Measurements from ENCODE around the gene CD2. TPM values are rescaled to one million over a fixed set of nuclear protein-coding genes. Genes with fewer than 3 reads are reported as not detected.

CD2 gene
- total and polyA plus RNA-seq, 3 experiments from 2014 or later: 353 to 440 (median 364) TPM

- Histone ChIP-seq H3K9me3 (ENCODE audit: low read length) (no peaks in the 10 kb centered on the region), H3K27ac (ENCODE audit: low read depth, low read length) (peak overlapping the region; percentile 42), H3K4me3 (ENCODE audit: low read length) (peak overlapping the region; percentile 19), H3K4me1 (ENCODE audit: insufficient read depth, low read length) (peaks cover 98% of the 10 kb centered on the region), H3K27me3 (ENCODE audit: insufficient read depth, low read length, poor library complexity, severe bottlenecking) (no peaks in the 10 kb centered on the region), H3K36me3 (ENCODE audit: insufficient read depth, low read length) (peaks cover 51% of the 10 kb centered on the region)
- POLR2A ChIA-PET: interaction anchor here (0.7 to 12.4 kb wide), 7 partner anchors 13 to 294 kb away, joined by 3 to 233 read pairs (median 25); partner anchors contain the start of genes CD2 and TTF2
- peak overlapping the region; percentile 60 to 97 (median 79) for H3K4me3 Mint-ChIP-seq
- CTCF ChIA-PET: interaction anchor here (1.0 to 14.4 kb wide), 6 partner anchors 13 to 49 kb away, joined by 3 to 169 read pairs (median 7); partner anchors contain the start of gene CD2
- H3K4me1 Mint-ChIP-seq: peaks cover 96 to 100% (median 100%) of the 10 kb centered on the region in 3 donors
- no peaks in the 10 kb centered on the region for H3K9me3 Mint-ChIP-seq
- H3K36me3 Mint-ChIP-seq: peaks cover 37 to 80% (median 55%) of the 10 kb centered on the region in 3 donors
- peak overlapping the region; percentile 98 to 100 (median 98) for H3K27ac Mint-ChIP-seq
- H3K27me3 Mint-ChIP-seq: peaks cover 0 to 1% of the 10 kb centered on the region in 2 donors
- peak in 3 of 5 donors; percentile 55 to 69 (median 59) for DNase-seq
Measured at GRCh38 chr1:116766616-116767469, 12.6 kb downstream of the CD2 start.

DNA sequence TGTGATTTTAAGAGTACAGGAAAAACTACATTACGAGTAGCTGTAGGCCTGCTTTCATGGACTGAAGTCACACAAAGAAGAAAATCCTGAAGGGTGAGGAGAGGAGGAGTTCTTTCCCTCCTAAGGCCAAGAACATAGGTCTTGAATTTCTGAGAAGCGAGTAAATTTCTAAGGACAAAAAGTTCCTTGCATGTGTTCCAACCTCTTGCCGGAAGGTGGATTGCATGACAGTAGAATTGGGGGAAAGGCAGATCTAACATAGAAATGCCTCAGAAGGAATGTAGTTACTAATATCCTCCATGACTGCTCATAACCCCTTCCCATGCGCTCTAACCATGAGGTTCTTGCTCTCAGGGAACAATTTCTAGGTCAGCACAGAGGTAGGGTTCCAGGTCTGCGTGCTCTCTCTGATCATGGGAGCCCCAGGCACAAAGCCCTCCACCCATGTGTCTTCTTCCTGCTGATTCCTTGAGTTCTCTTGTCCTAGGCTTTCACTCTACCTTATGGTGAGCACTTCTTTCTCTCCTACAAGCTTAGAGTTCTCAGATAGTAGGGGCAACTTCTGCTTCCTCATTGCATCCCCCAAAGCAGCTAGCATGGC is 13.7 kb downstream of the CD2 start:
- ChIA-PET POLR2A (interaction anchor here (0.8 to 12.4 kb wide), 6 partner anchors 10 to 293 kb away, joined by 3 to 233 read pairs (median 32); partner anchors contain the start of genes CD2 and TTF2), CTCF (interaction anchor here (1.0 to 14.4 kb wide), 5 partner anchors 14 to 48 kb away, joined by 3 to 169 read pairs (median 8); partner anchors contain the start of gene CD2)
- Mint-ChIP-seq H3K4me3 (peak overlapping the region; percentile 34 to 97 (median 82)), H3K27ac (peak overlapping the region; percentile 98 to 100 (median 98)), H3K36me3 (peaks cover 29 to 73% (median 47%) of the 10 kb centered on the region in 3 donors), H3K9me3 (no peaks in the 10 kb centered on the region), H3K4me1 (peaks cover 96 to 100% (median 100%) of the 10 kb centered on the region in 3 donors), H3K27me3 (peaks cover 0 to 1% of the 10 kb centered on the region in 2 donors)
- peaks cover 41% of the 10 kb centered on the region for H3K36me3 ChIP-seq (ENCODE audit: insufficient read depth, low read length)
- no peaks in the 10 kb centered on the region for H3K9me3 ChIP-seq (ENCODE audit: low read length)
- H3K27me3 ChIP-seq (ENCODE audit: insufficient read depth, low read length, poor library complexity, severe bottlenecking): no peaks in the 10 kb centered on the region
- peaks cover 98% of the 10 kb centered on the region for H3K4me1 ChIP-seq (ENCODE audit: insufficient read depth, low read length)
- DNase-seq: no peak
- no peak overlapping the region for H3K27ac ChIP-seq (ENCODE audit: low read depth, low read length)
- peak overlapping the region; percentile 7 for H3K4me3 ChIP-seq (ENCODE audit: low read length)

GRCh38 chr1:116768416-116769103 is 14.3 kb downstream of the CD2 start:
- H3K4me3 Mint-ChIP-seq: peak overlapping the region; percentile 34 to 97 (median 82)
- POLR2A ChIA-PET: interaction anchor here (0.6 to 12.4 kb wide), 8 partner anchors 11 to 236 kb away, joined by 3 to 233 read pairs (median 20); partner anchors contain the start of gene CD2
- Histone ChIP-seq H3K4me1 (ENCODE audit: insufficient read depth, low read length) (peaks cover 97% of the 10 kb centered on the region), H3K27me3 (ENCODE audit: insufficient read depth, low read length, poor library complexity, severe bottlenecking) (no peaks in the 10 kb centered on the region), H3K27ac (ENCODE audit: low read depth, low read length) (no peak overlapping the region), H3K9me3 (ENCODE audit: low read length) (no peaks in the 10 kb centered on the region), H3K36me3 (ENCODE audit: insufficient read depth, low read length) (peaks cover 37% of the 10 kb centered on the region), H3K4me3 (ENCODE audit: low read length) (peak overlapping the region; percentile 16)
- peak overlapping the region; percentile 98 to 100 (median 98) for H3K27ac Mint-ChIP-seq
- no peak for DNase-seq
- peaks cover 0 to 1% of the 10 kb centered on the region in 2 donors for H3K27me3 Mint-ChIP-seq
- H3K9me3 Mint-ChIP-seq: peaks cover 0 to 4% (median 0%) of the 10 kb centered on the region in 5 donors
- H3K36me3 Mint-ChIP-seq: peaks cover 28 to 66% (median 41%) of the 10 kb centered on the region in 3 donors
- CTCF ChIA-PET: interaction anchor here (1.1 to 14.4 kb wide), 9 partner anchors 9 to 285 kb away, joined by 3 to 169 read pairs (median 7); partner anchors contain the start of gene CD2
- H3K4me1 Mint-ChIP-seq: peaks cover 95 to 100% (median 100%) of the 10 kb centered on the region in 3 donors

DNA sequence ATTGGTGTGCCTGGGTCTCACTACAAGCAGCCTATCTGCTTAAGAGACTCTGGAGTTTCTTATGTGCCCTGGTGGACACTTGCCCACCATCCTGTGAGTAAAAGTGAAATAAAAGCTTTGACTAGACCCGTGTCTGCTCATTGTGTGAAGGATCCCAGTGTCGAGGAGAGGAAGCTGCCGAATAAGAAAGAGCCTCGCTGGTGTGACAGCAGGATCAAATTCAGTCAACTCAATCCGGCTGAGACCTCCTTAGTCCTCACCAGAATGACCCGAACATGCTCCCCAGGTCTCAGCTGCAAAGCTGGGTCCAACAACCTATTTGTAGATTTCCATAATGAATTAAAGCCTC is 14.8 kb downstream of the CD2 start:
- Histone ChIP-seq H3K27ac (ENCODE audit: low read depth, low read length) (no peak overlapping the region), H3K4me1 (ENCODE audit: insufficient read depth, low read length) (peaks cover 92% of the 10 kb centered on the region), H3K27me3 (ENCODE audit: insufficient read depth, low read length, poor library complexity, severe bottlenecking) (no peaks in the 10 kb centered on the region), H3K36me3 (ENCODE audit: insufficient read depth, low read length) (peaks cover 37% of the 10 kb centered on the region), H3K9me3 (ENCODE audit: low read length) (no peaks in the 10 kb centered on the region), H3K4me3 (ENCODE audit: low read length) (peak overlapping the region; percentile 16)
- peaks cover 0 to 4% (median 0%) of the 10 kb centered on the region in 5 donors for H3K9me3 Mint-ChIP-seq
- POLR2A ChIA-PET: interaction anchor here (0.6 to 12.4 kb wide), 12 partner anchors 8 to 284 kb away, joined by 3 to 233 read pairs (median 6); partner anchors contain the start of gene CD2
- peaks cover 90 to 97% (median 96%) of the 10 kb centered on the region in 3 donors for H3K4me1 Mint-ChIP-seq
- peak overlapping the region; percentile 34 to 97 (median 82) for H3K4me3 Mint-ChIP-seq
- H3K27ac Mint-ChIP-seq: peak overlapping the region; percentile 98 to 100 (median 98)
- CTCF ChIA-PET: interaction anchor here (0.8 to 14.4 kb wide), 21 partner anchors 8 to 287 kb away, joined by 3 to 169 read pairs (median 6); partner anchors contain the start of gene CD2
- no peaks in the 10 kb centered on the region for H3K27me3 Mint-ChIP-seq
- peaks cover 29 to 63% (median 39%) of the 10 kb centered on the region in 3 donors for H3K36me3 Mint-ChIP-seq
- no peak for DNase-seq

DNA sequence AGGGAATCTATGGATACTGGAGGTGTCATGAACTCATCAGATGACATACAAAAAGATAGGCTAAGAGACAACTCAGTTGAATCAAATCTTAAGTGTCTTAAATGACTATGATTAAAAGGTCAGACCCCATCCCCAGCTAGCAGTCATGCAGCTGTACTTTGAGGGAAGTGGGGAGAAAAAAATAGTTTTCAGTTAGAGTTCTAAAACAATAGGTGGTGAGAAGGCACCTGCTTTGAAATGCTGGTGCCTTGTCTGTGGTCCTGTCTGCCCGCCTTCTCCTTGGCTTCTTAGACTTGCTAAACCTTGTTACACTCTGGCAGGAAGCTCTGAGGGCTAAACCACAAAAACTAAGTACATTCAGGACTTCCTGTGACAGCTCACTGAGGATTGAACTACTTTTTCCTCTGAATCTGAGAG is 15.3 kb downstream of the CD2 start:
- Histone ChIP-seq H3K27ac (ENCODE audit: low read depth, low read length) (peak overlapping the region; percentile 40), H3K36me3 (ENCODE audit: insufficient read depth, low read length) (peaks cover 37% of the 10 kb centered on the region), H3K9me3 (ENCODE audit: low read length) (no peaks in the 10 kb centered on the region), H3K27me3 (ENCODE audit: insufficient read depth, low read length, poor library complexity, severe bottlenecking) (no peaks in the 10 kb centered on the region), H3K4me3 (ENCODE audit: low read length) (peak overlapping the region; percentile 41), H3K4me1 (ENCODE audit: insufficient read depth, low read length) (peaks cover 87% of the 10 kb centered on the region)
- ChIA-PET CTCF (interaction anchor here (0.6 to 14.4 kb wide), 23 partner anchors 8 to 287 kb away, joined by 3 to 169 read pairs (median 5); partner anchors contain the start of gene CD2), POLR2A (interaction anchor here (0.6 to 12.4 kb wide), 11 partner anchors 8 to 283 kb away, joined by 3 to 233 read pairs (median 7); partner anchors contain the start of gene CD2)
- peak; percentile 56 to 89 (median 88) for DNase-seq
- Mint-ChIP-seq H3K27ac (peak overlapping the region; percentile 98 to 100 (median 98)), H3K27me3 (no peaks in the 10 kb centered on the region), H3K4me1 (peaks cover 88 to 92% (median 91%) of the 10 kb centered on the region in 3 donors), H3K36me3 (peaks cover 33 to 63% (median 38%) of the 10 kb centered on the region in 3 donors), H3K4me3 (peak overlapping the region; percentile 34 to 97 (median 82)), H3K9me3 (peaks cover 0 to 4% (median 0%) of the 10 kb centered on the region in 5 donors)

- H3K36me3 Mint-ChIP-seq: peaks cover 30 to 61% (median 34%) of the 10 kb centered on the region in 3 donors
- H3K4me3 Mint-ChIP-seq: peak overlapping the region; percentile 34 to 97 (median 82)
- peaks cover 84 to 87% (median 87%) of the 10 kb centered on the region in 3 donors for H3K4me1 Mint-ChIP-seq
- Histone ChIP-seq H3K27me3 (ENCODE audit: insufficient read depth, low read length, poor library complexity, severe bottlenecking) (no peaks in the 10 kb centered on the region), H3K4me3 (ENCODE audit: low read length) (peak overlapping the region; percentile 41), H3K36me3 (ENCODE audit: insufficient read depth, low read length) (peaks cover 34% of the 10 kb centered on the region), H3K9me3 (ENCODE audit: low read length) (no peaks in the 10 kb centered on the region), H3K4me1 (ENCODE audit: insufficient read depth, low read length) (peaks cover 83% of the 10 kb centered on the region), H3K27ac (ENCODE audit: low read depth, low read length) (peak overlapping the region; percentile 40)
- ChIA-PET CTCF (interaction anchor here (0.6 to 14.4 kb wide), 23 partner anchors 8 to 286 kb away, joined by 3 to 169 read pairs (median 5); partner anchors contain the start of gene CD2), POLR2A (interaction anchor here (0.7 to 12.4 kb wide), 11 partner anchors 9 to 290 kb away, joined by 3 to 233 read pairs (median 6); partner anchors contain the start of genes CD2 and TTF2)
- peaks cover 0 to 4% (median 0%) of the 10 kb centered on the region in 5 donors for H3K9me3 Mint-ChIP-seq
- H3K27me3 Mint-ChIP-seq: no peaks in the 10 kb centered on the region
- peak overlapping the region; percentile 98 to 100 (median 98) for H3K27ac Mint-ChIP-seq
- DNase-seq: no peak
Measured at GRCh38 chr1:116769994-116770393, 15.8 kb downstream of the CD2 start.

All from CD8-positive, alpha-beta memory T cell (primary cell).